ENCODE data around the gene NPRL2. TPM values are rescaled to one million over a fixed set of nuclear protein-coding genes. Genes with fewer than 3 reads are reported as not detected.

NPRL2 gene
- total and polyA plus RNA-seq, 2 experiments from 2014 or later: 22.3 to 27.7 TPM

- DNase-seq (ENCODE audit: low spot score) (peak; percentile 80), ATAC-seq (peak; percentile 36)
- no peak overlapping the region for H3K4me2 ChIP-seq
- H3F3A ChIP-seq (replicated peaks; ENCODE audit: low read depth): peaks cover 29% of the 10 kb centered on the region; the same call in 1 of the 2 replicates
- TF ChIP-seq ZNF331 (CRISPR knock-in tag; IDR thresholded peaks at IDR 0.05; ENCODE audit: low read depth) (no peak), ETS1 (IDR thresholded peaks at IDR 0.05) (no peak), JUNB (IDR thresholded peaks at IDR 0.05; ENCODE audit: unreplicated experiment) (no peak), CTCF (conservative IDR thresholded peaks at IDR 0.05; ENCODE audit: low read depth in 2 of 2) (peak; percentile 42 to 69)
- no peak overlapping the region for H3K27ac ChIP-seq (ENCODE audit: low read depth)
- H3K27ac Mint-ChIP-seq: no peak overlapping the region
- H3K36me3 ChIP-seq (ENCODE audit: insufficient read depth): no peaks in the 10 kb centered on the region
- H3K36me3 Mint-ChIP-seq (ENCODE audit: low read depth): no peaks in the 10 kb centered on the region; the same call in 2 of the 3 replicates
- no peaks in the 10 kb centered on the region for H3K79me2 ChIP-seq (replicated peaks; ENCODE audit: insufficient read depth)
- H3K27me3 ChIP-seq (ENCODE audit: insufficient read depth): peaks cover 78% of the 10 kb centered on the region
- H2AFZ ChIP-seq: no peak overlapping the region
- H3K4me1 ChIP-seq (ENCODE audit: insufficient read depth): peaks cover 12% of the 10 kb centered on the region
- peaks cover 22% of the 10 kb centered on the region for H3K4me1 Mint-ChIP-seq
- H3K4me3 ChIP-seq: no peak overlapping the region
- H4K20me1 ChIP-seq (replicated peaks; ENCODE audit: insufficient read depth): no peaks in the 10 kb centered on the region
- H3K9me3 Mint-ChIP-seq: peaks cover 3% of the 10 kb centered on the region; the same call in 1 of the 3 replicates
- H3K9me2 ChIP-seq (ENCODE audit: insufficient read depth): no peaks in the 10 kb centered on the region
- H3K4me3 Mint-ChIP-seq: no peak overlapping the region
- H3K27me3 Mint-ChIP-seq (ENCODE audit: insufficient read depth, low read depth, poor library complexity): peaks cover 72% of the 10 kb centered on the region
Measured at GRCh38 chr3:50342813-50343633, 7.6 kb downstream of the NPRL2 start.

- no peaks in the 10 kb centered on the region; the same call in 2 of the 3 replicates for H3K36me3 Mint-ChIP-seq (ENCODE audit: low read depth)
- Histone ChIP-seq H3K36me3 (ENCODE audit: insufficient read depth) (no peaks in the 10 kb centered on the region), H3K79me2 (replicated peaks; ENCODE audit: insufficient read depth) (no peaks in the 10 kb centered on the region), H3K27me3 (ENCODE audit: insufficient read depth) (peaks cover 78% of the 10 kb centered on the region), H3K4me3 (no peak overlapping the region), H3K9me2 (ENCODE audit: insufficient read depth) (no peaks in the 10 kb centered on the region), H4K20me1 (replicated peaks; ENCODE audit: insufficient read depth) (no peaks in the 10 kb centered on the region), H3K27ac (ENCODE audit: low read depth) (no peak overlapping the region), H3K4me2 (no peak overlapping the region), H3F3A (replicated peaks; ENCODE audit: low read depth) (peaks cover 31% of the 10 kb centered on the region; the same call in 1 of the 2 replicates), H3K4me1 (ENCODE audit: insufficient read depth) (peaks cover 12% of the 10 kb centered on the region), H2AFZ (no peak overlapping the region)
- no peak overlapping the region for H3K4me3 Mint-ChIP-seq
- H3K27ac Mint-ChIP-seq: no peak overlapping the region
- H3K9me3 Mint-ChIP-seq: peaks cover 3% of the 10 kb centered on the region; the same call in 1 of the 3 replicates
- no peak for ATAC-seq
- H3K4me1 Mint-ChIP-seq: peaks cover 23% of the 10 kb centered on the region
- H3K27me3 Mint-ChIP-seq (ENCODE audit: insufficient read depth, low read depth, poor library complexity): peaks cover 80% of the 10 kb centered on the region
- DNase-seq (ENCODE audit: low spot score): no peak
- TF ChIP-seq CREB1 (CRISPR knock-in tag; IDR thresholded peaks at IDR 0.05; ENCODE audit: low read depth) (no peak), EZH2phosphoT487 (IDR thresholded peaks at IDR 0.05; ENCODE audit: unreplicated experiment) (no peak), STAT1 (IDR thresholded peaks at IDR 0.05; ENCODE audit: unreplicated experiment) (no peak), CTCF (conservative IDR thresholded peaks at IDR 0.05; ENCODE audit: low read depth in 2 of 2) (no peak), EZH2 (IDR thresholded peaks at IDR 0.05; ENCODE audit: low read depth, unreplicated experiment) (no peak), JUNB (IDR thresholded peaks at IDR 0.05; ENCODE audit: unreplicated experiment) (no peak), NANOG (IDR thresholded peaks at IDR 0.05; ENCODE audit: borderline replicate concordance) (no peak), POLR2AphosphoS5 (IDR thresholded peaks at IDR 0.05; ENCODE audit: low read depth) (no peak), REST (IDR thresholded peaks at IDR 0.05; ENCODE audit: unreplicated experiment) (no peak), ZNF114 (CRISPR knock-in tag; IDR thresholded peaks at IDR 0.05) (no peak), ZNF331 (CRISPR knock-in tag; IDR thresholded peaks at IDR 0.05; ENCODE audit: low read depth) (no peak)
Measured at GRCh38 chr3:50341996-50342650, 8.5 kb downstream of the NPRL2 start.
